Type B pancreatic cell (in vitro differentiated cells): ENCODE data around the gene STAG3. TPM values are rescaled to one million over a fixed set of nuclear protein-coding genes. Genes with fewer than 3 reads are reported as not detected.
A peak's percentile ranks its signal among the peaks of the same experiment; 100 is the strongest.

Experiments used
- DNase-seq: peaks from one replicate; pipeline ENCODE4 v3.0.0; 2021; ENCODE audit warnings: mixed read lengths; ENCODE audit not compliant: unreplicated experiment; ENCODE audit errors: extremely low spot score
- H3K27ac Mint-ChIP-seq: 2 replicates; pipeline ENCODE4 v1.8.0; 2021; ENCODE audit warnings: mild to moderate bottlenecking, mixed read lengths
- H3K27me3 Mint-ChIP-seq: 2 replicates; pipeline ENCODE4 v1.8.0; 2021; ENCODE audit warnings: mixed read lengths
- H3K36me3 Mint-ChIP-seq: 2 replicates; pipeline ENCODE4 v1.8.0; 2021; ENCODE audit warnings: mixed read lengths
- H3K4me1 Mint-ChIP-seq: one replicate; pipeline ENCODE4 v1.8.0; 2021; ENCODE audit warnings: mixed read lengths; ENCODE audit not compliant: unreplicated experiment
- H3K4me3 Mint-ChIP-seq: 2 replicates; pipeline ENCODE4 v1.8.0; 2021; ENCODE audit warnings: mild to moderate bottlenecking, mixed read lengths
- H3K9me3 Mint-ChIP-seq: 2 replicates; pipeline ENCODE4 v1.8.0; 2021; ENCODE audit warnings: mixed read lengths
- total RNA-seq: library from RNA; stranded (reverse); gene quantifications from 2 replicates; pipeline ENCODE4 v1.2.1, GENCODE V29; 2021; ENCODE audit warnings: low replicate concordance
- TF ChIP-seq, protein P1 (sequence below): fragments of 200-600 bp; sonication (generic); conservative IDR thresholded peaks from 2 replicates; pipeline ENCODE4 v1.5.0; 2021; ENCODE audit warnings: antibody characterized with exemption, mild to moderate bottlenecking

Gene STAG3
- total RNA-seq, 1 donor from 2014 or later: 1.7 TPM

DNA sequence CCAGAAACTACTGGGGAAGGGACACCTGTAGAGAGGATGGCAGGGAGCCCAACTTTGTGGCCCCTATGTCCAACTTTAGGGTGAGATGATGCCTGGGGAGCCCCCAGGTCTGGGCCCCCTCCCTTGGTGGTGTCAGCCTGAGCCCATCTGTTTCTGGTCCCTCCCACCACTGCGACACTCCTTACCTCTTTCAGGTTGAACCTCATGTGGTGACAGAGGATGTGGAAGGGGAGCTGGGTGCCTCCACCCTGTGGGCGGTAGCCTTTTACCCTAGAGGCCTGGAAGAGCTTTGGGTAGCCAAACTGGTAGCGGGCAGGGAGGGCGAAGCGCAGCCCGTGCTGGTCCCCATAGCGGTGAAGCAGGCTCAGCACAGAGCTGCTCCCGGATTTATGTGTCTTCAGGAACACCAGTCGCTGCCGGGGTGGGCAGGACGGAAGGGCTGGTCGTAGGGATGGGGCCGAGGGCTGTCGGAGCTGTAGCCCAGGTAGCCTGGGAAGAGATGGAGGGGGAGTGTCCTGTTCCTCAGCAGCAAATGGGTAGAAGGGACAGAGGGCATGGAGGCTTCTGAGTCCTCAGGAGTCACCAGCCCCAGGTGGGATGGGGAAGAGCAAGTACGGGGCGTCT is 11.3 kb upstream of the STAG3 start:
- H3K27me3 Mint-ChIP-seq: peaks cover 25% of the 10 kb centered on the region
- H3K4me3 Mint-ChIP-seq: peak overlapping the region; percentile 87
- no peak for DNase-seq
- TF ChIP-seq, protein P1, sequence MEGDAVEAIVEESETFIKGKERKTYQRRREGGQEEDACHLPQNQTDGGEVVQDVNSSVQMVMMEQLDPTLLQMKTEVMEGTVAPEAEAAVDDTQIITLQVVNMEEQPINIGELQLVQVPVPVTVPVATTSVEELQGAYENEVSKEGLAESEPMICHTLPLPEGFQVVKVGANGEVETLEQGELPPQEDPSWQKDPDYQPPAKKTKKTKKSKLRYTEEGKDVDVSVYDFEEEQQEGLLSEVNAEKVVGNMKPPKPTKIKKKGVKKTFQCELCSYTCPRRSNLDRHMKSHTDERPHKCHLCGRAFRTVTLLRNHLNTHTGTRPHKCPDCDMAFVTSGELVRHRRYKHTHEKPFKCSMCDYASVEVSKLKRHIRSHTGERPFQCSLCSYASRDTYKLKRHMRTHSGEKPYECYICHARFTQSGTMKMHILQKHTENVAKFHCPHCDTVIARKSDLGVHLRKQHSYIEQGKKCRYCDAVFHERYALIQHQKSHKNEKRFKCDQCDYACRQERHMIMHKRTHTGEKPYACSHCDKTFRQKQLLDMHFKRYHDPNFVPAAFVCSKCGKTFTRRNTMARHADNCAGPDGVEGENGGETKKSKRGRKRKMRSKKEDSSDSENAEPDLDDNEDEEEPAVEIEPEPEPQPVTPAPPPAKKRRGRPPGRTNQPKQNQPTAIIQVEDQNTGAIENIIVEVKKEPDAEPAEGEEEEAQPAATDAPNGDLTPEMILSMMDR: no peak
- peaks cover 37% of the 10 kb centered on the region for H3K4me1 Mint-ChIP-seq
- peak overlapping the region; percentile 75 for H3K27ac Mint-ChIP-seq
- no peaks in the 10 kb centered on the region for H3K36me3 Mint-ChIP-seq
- H3K9me3 Mint-ChIP-seq: no peaks in the 10 kb centered on the region

DNA sequence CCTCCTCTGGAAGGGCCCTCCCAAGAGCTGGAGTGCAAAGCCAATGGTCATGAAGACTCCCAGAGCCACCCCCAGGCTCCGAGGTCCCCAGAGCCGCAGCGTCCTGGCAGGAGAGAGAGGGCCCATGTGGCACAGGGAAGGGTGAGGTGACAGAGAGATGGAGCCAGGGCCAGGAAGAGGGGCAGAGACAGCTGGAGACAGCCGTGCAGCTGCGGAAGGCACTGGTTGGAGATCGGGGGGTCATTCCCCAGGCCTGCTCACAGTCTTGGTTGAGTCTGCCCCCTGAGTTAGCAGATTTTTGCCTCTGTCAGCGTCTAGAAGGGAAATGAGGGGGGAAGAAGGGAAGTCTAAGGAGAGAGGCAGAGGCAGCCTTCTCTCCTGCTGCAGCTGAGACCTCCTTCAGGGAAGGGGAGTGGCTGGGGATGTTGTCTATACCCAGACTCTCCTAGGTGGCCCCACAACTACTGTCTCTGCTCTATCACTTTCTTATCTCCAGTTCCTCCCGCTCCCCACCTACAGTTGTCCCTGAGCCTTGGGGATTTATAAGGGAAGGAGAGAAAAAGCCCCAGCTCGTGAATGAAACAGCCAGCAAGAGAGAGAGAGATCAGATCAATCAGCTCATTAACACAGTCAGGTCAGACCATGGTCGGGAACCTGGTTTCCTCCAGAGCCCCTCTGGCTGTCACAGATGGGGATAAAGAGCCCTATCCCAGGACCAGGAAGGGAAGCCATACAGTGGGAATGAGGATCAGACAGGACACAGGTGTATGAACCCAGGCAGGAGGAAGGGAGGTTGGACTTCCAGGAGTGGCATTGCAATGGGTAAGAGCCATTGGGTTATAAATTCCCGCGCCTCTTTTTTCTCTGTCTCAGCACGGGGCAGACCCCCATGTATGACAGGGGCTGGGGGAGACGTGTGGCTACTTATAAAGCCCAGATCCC is 10.5 kb upstream of the STAG3 start:
- TF ChIP-seq, protein P1: no peak
- Mint-ChIP-seq H3K4me3 (peak overlapping the region; percentile 87), H3K36me3 (no peaks in the 10 kb centered on the region), H3K9me3 (no peaks in the 10 kb centered on the region), H3K4me1 (peaks cover 37% of the 10 kb centered on the region), H3K27ac (peak overlapping the region; percentile 75), H3K27me3 (peaks cover 28% of the 10 kb centered on the region)
- no peak for DNase-seq

DNA sequence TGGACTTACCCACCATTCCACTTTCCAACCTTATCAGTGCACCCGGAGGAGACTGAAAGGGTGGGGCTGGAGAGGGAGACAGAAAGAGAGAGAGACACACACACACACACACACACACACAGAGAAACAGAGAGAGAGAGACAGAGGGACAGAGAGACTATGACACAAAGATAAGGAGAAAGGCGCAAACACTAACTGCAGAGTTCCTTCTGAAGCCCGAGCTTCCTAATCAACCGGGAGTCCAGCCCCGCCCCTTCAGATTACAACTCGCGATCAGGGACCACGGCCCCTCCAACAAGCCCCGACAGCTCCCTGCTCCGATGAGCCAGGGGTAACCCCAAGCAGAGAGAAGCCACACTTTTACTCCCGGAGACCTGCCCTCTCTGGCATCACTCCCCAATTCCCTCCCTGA is 9.8 kb upstream of the STAG3 start:
- Mint-ChIP-seq H3K27me3 (peaks cover 28% of the 10 kb centered on the region), H3K9me3 (no peaks in the 10 kb centered on the region), H3K36me3 (no peaks in the 10 kb centered on the region), H3K4me3 (peak overlapping the region; percentile 87), H3K4me1 (peaks cover 37% of the 10 kb centered on the region), H3K27ac (peak overlapping the region; percentile 75)
- DNase-seq: no peak
- TF ChIP-seq, protein P1: no peak

DNA sequence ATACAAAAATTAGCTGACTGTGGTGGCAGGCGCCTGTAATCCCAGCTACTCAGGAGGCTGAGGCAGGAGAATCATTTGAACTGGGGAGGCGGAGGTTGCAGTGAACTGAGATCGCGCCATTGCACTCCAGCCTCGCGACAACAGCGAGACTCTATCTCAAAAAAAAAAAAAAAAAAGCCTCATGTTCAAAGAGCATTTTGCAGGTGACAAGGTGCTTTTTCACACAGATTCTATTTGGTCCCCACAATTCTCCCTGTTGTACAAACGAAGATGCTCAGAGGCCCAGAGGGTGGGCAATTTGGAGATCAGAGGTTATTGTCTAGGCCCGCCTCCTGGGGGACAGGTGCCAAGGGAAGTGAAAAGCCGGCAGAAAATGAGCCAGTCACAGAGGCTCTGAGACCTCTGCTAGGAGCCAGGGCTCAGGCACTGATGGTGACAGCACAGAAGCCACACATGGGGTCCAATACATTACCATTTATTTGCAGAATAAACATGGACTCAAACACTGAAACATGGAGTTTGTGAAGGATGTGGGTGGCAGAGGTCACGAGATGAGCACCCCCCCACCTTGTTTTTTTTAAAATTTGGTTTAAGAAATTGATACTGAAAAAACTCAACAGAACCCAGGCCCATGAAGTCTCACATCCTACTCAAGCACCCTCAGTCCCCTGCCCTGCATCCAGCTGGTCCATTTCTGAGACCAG is 8.4 kb upstream of the STAG3 start:
- H3K27me3 Mint-ChIP-seq: peaks cover 28% of the 10 kb centered on the region
- peaks cover 35% of the 10 kb centered on the region for H3K4me1 Mint-ChIP-seq
- TF ChIP-seq, protein P1: no peak
- H3K36me3 Mint-ChIP-seq: peaks cover 3% of the 10 kb centered on the region
- DNase-seq: no peak
- H3K27ac Mint-ChIP-seq: peak overlapping the region; percentile 75
- H3K9me3 Mint-ChIP-seq: no peaks in the 10 kb centered on the region
- H3K4me3 Mint-ChIP-seq: peak overlapping the region; percentile 87

DNA sequence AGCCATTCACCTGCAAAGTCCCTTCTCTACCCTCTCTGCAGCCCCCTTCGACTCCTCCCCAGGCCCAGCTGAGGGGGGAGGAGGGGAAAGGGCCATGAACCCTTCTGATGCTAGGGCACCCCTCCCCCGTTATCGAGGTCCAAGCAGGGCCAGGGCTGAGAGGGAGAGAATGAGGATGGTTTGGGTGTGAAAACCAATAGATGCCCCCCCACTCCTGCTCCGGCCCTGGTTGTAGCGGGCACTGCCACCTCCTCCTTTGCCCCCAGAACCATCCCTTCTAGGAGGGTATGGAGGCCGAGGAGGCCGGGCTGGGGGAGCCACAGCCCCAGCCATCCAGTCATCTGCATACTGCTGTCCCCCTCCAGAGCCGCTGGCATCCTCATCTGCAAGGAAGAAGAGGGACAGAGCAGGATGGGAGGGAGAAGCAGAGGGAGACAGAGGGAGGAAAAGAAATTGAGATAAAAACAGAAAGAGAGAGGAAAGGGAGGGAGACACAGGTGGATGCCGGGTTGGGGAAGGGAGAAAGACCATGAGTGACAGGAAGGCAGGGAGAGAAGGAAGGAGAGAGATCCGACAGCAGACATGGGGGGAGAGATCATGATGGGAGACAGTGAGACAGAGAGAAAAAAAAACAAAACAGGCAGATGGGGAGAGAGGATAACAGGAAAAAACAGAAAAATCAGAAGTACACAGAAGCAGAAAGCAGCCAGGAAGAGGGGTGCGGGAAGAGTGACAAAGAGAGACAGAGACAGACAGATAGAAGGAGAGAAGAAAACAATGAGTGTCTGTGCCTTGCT is 7.4 kb upstream of the STAG3 start:
- no peak for DNase-seq
- TF ChIP-seq, protein P1: no peak
- Mint-ChIP-seq H3K4me1 (peaks cover 41% of the 10 kb centered on the region), H3K27me3 (peaks cover 28% of the 10 kb centered on the region), H3K9me3 (no peaks in the 10 kb centered on the region), H3K36me3 (peaks cover 11% of the 10 kb centered on the region), H3K27ac (peak overlapping the region; percentile 40), H3K4me3 (peak overlapping the region; percentile 76)
